Neural cell (in vitro differentiated cells): ENCODE measurements around the gene ANKRD55. TPM values are rescaled to one million over a fixed set of nuclear protein-coding genes. Genes with fewer than 3 reads are reported as not detected.
"Not testable (repeated sequence)": the region's sequence is repeated elsewhere in the genome, so short reads cannot be mapped to it uniquely, and the experiment has no call there.

Experiments
- H2AFZ ChIP-seq: fragments of 200-600, 300-800 bp; sonication (generic), shearing (Covaris generic); 2 replicates; pipeline ENCODE4 v1.6.0; 2014; ENCODE audit warnings: low read depth, mild to moderate bottlenecking, antibody characterized with exemption, low read length, moderate library complexity
- H3F3A ChIP-seq: fragments of 200-600 bp; shearing (Covaris generic); 2 replicates; pipeline ENCODE4 v1.6.1; 2016; ENCODE audit warnings: mild to moderate bottlenecking, moderate library complexity, mixed read lengths, antibody characterized with exemption, low read length; ENCODE audit not compliant: insufficient read depth, poor library complexity, severe bottlenecking
- H3K27ac ChIP-seq: fragments of 200-600, 300-800 bp; sonication (generic), shearing (Covaris generic); 2 replicates; pipeline ENCODE4 v1.5.1; 2014; ENCODE audit warnings: mild to moderate bottlenecking, low read length, moderate library complexity
- H3K27me3 ChIP-seq: fragments of 300-800, 200-600 bp; sonication (generic), shearing (Covaris generic); 2 replicates; pipeline ENCODE4 v1.6.0; 2014; ENCODE audit warnings: mild to moderate bottlenecking, low read depth, low read length, moderate library complexity; ENCODE audit not compliant: insufficient read depth
- H3K36me3 ChIP-seq: fragments of 300-800, 200-600 bp; sonication (generic), shearing (Covaris generic); 2 replicates; pipeline ENCODE4 v1.5.1; 2014; ENCODE audit warnings: mild to moderate bottlenecking, antibody characterized with exemption, low read length, moderate library complexity; ENCODE audit not compliant: insufficient read depth
- H3K4me2 ChIP-seq: fragments of 300-800, 200-600 bp; sonication (generic), shearing (Covaris generic); 2 replicates; pipeline ENCODE4 v1.6.0; 2014; ENCODE audit warnings: mild to moderate bottlenecking, low read length
- H3K4me3 ChIP-seq: fragments of 300-800, 200-600 bp; sonication (generic), shearing (Covaris generic); 2 replicates; pipeline ENCODE4 v1.5.1; 2014; ENCODE audit warnings: mild to moderate bottlenecking, low read length, moderate library complexity
- H3K79me2 ChIP-seq: fragments of 200-600 bp; shearing (Covaris generic); replicated peaks from 2 replicates; pipeline ENCODE4 v1.6.0; 2014; ENCODE audit warnings: mild to moderate bottlenecking, low read length, moderate library complexity; ENCODE audit not compliant: insufficient read depth
- H3K9ac ChIP-seq: fragments of 300-800, 200-600 bp; sonication (generic), shearing (Covaris generic); 2 replicates; pipeline ENCODE4 v1.6.1; 2016; ENCODE audit warnings: mild to moderate bottlenecking, low read length, mixed read lengths
- H3K9me2 ChIP-seq: fragments of 200-600 bp; shearing (Covaris generic); 2 replicates; pipeline ENCODE4 v1.6.1; 2016; ENCODE audit warnings: mild to moderate bottlenecking, low read length, mixed read lengths; ENCODE audit not compliant: insufficient read depth
- H3K9me3 ChIP-seq: fragments of 200-600, 300-800 bp; sonication (generic), shearing (Covaris generic); 2 replicates; pipeline ENCODE4 v1.6.1; 2016; ENCODE audit warnings: mild to moderate bottlenecking, mixed run types, low read length, moderate library complexity, mixed read lengths
- H4K20me1 ChIP-seq: fragments of 200-600 bp; shearing (Covaris generic); 2 replicates; pipeline ENCODE4 v1.6.1; 2016; ENCODE audit warnings: mild to moderate bottlenecking, mixed run types; ENCODE audit not compliant: insufficient read depth
- CTCF ChIP-seq: fragments of 450-650 bp; IDR thresholded peaks from 2 replicates; pipeline ENCODE4 v1.5.1; 2014; ENCODE audit warnings: antibody characterized with exemption, mild to moderate bottlenecking, moderate library complexity; ENCODE audit not compliant: poor library complexity, severe bottlenecking
- EP300 ChIP-seq: fragments of 450-650 bp; conservative IDR thresholded peaks from 2 replicates; pipeline ENCODE4 v1.6.1; 2014; ENCODE audit warnings: antibody characterized with exemption, mild to moderate bottlenecking, moderate library complexity; ENCODE audit not compliant: poor library complexity, severe bottlenecking
- EZH2 ChIP-seq: fragments of 200-600, 300-800 bp; shearing (Covaris generic), sonication (generic); IDR thresholded peaks from 2 replicates; pipeline ENCODE4 v1.6.1; 2014; ENCODE audit warnings: antibody characterized with exemption, low read length, borderline replicate concordance, mild to moderate bottlenecking; ENCODE audit not compliant: insufficient read depth, poor library complexity, severe bottlenecking
- MXI1 ChIP-seq: fragments of 450-650 bp; conservative IDR thresholded peaks from 2 replicates; pipeline ENCODE4 v1.6.1; 2014; ENCODE audit warnings: antibody characterized with exemption, mild to moderate bottlenecking; ENCODE audit not compliant: poor library complexity, severe bottlenecking
- POLR2AphosphoS5 ChIP-seq: IDR thresholded peaks from 2 replicates; pipeline ENCODE4 v1.6.1; 2012
- RAD21 ChIP-seq: fragments of 450-650 bp; conservative IDR thresholded peaks from 2 replicates; pipeline ENCODE4 v1.6.1; 2014; ENCODE audit warnings: antibody characterized with exemption, mild to moderate bottlenecking, moderate library complexity
- REST ChIP-seq: IDR thresholded peaks from 2 replicates; pipeline ENCODE4 v1.6.1; 2012; ENCODE audit warnings: borderline replicate concordance
- SMC3 ChIP-seq: fragments of 450-650 bp; conservative IDR thresholded peaks from 2 replicates; pipeline ENCODE4 v1.6.1; 2014; ENCODE audit warnings: antibody characterized with exemption, mild to moderate bottlenecking, moderate library complexity; ENCODE audit not compliant: poor library complexity
- TAF1 ChIP-seq: IDR thresholded peaks from 2 replicates; pipeline ENCODE4 v1.6.1; 2012; ENCODE audit warnings: low read depth
- polyA plus RNA-seq: library from polyadenylated mRNA; depleted of rRNA; stranded (reverse); fragments of >200 nt; gene quantifications from 2 replicates; pipeline ENCODE4 v1.2.3, GENCODE V29; 2014

ANKRD55 gene
- polyA plus RNA-seq, 1 donor from 2014 or later = 49.8 TPM

GRCh38 chr5:56244627-56245026 is 11.5 kb upstream of the ANKRD55 start:
- no peaks in the 10 kb centered on the region for H3K36me3 ChIP-seq
- H3F3A ChIP-seq = no peaks in the 10 kb centered on the region
- no peak for TF ChIP-seq TAF1
- no peak for TF ChIP-seq EP300
- no peak for TF ChIP-seq EZH2
- no peak for TF ChIP-seq POLR2AphosphoS5
- TF ChIP-seq SMC3 = no peak
- no peak for TF ChIP-seq MXI1
- TF ChIP-seq RAD21 = no peak
- no peak for TF ChIP-seq REST
- TF ChIP-seq CTCF = no peak
- peaks cover 6% of the 10 kb centered on the region for H3K9me3 ChIP-seq
- H3K9me2 ChIP-seq = no peaks in the 10 kb centered on the region
- H3K79me2 ChIP-seq = no peaks in the 10 kb centered on the region
- no peak overlapping the region for H3K4me3 ChIP-seq
- no peaks in the 10 kb centered on the region for H4K20me1 ChIP-seq
- H2AFZ ChIP-seq = no peak overlapping the region
- H3K27ac ChIP-seq = no peak overlapping the region
- H3K9ac ChIP-seq = no peak overlapping the region
- no peaks in the 10 kb centered on the region for H3K27me3 ChIP-seq
- no peak overlapping the region for H3K4me2 ChIP-seq

GRCh38 chr5:56242271-56242670 is 9.1 kb upstream of the ANKRD55 start:
- H2AFZ ChIP-seq, H3K9me2 ChIP-seq, H3K27me3 ChIP-seq, H3K4me3 ChIP-seq, H4K20me1 ChIP-seq, H3K4me2 ChIP-seq, H3K79me2 ChIP-seq, H3K36me3 ChIP-seq, H3K9me3 ChIP-seq, H3K27ac ChIP-seq, H3F3A ChIP-seq, H3K9ac ChIP-seq: not testable (repeated sequence)

- Histone ChIP-seq H3F3A (no peaks in the 10 kb centered on the region), H4K20me1 (no peaks in the 10 kb centered on the region), H3K36me3 (no peaks in the 10 kb centered on the region), H3K4me3 (peak overlapping the region; percentile 64), H3K27ac (peak overlapping the region; percentile 81), H3K9me2 (no peaks in the 10 kb centered on the region), H3K27me3 (no peaks in the 10 kb centered on the region), H2AFZ (peak overlapping the region; percentile 43), H3K4me2 (peak overlapping the region; percentile 90), H3K9ac (peak overlapping the region; percentile 61), H3K79me2 (no peaks in the 10 kb centered on the region), H3K9me3 (no peaks in the 10 kb centered on the region)
- TF ChIP-seq REST (no peak), EP300 (peak; percentile 22), EZH2 (no peak), POLR2AphosphoS5 (peak; percentile 10), RAD21 (no peak), CTCF (no peak)
These were observed 592 bp downstream of the ANKRD55 start for GRCh38 chr5:56232538-56232937.
